T-helper 2 cell (primary cell): Measurements from ENCODE around the gene EPS8.
A peak's percentile ranks its signal among the peaks of the same experiment; 100 is the strongest.

Experiments used
- DNase-seq, 5 experiments: peaks; one replicate each; pipeline versions ENCODE4 v3.0.0 to v3.0.0-alpha.2; 2012 to 2022

The EPS8 gene

DNA sequence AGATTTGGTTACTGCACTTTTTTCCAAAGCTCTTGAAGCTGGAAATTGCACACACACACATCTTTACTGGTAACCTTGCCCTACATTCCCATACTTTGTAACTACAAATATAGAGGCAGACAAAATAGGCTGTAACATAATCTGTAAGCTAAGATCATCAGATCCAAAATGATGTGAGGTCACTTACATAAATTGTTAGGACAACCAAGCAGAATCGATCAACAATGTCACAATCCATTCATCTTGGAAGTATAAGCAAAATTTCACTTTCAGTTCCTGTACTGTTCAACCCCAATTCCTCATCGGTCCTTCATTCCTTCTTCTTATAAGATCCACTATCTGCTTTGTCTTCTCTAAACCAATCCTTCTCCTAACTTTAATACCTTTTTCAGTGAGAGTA, 72.6 kb downstream of the EPS8 start:
- DNase-seq = no peak

- no peak for DNase-seq
Measured at GRCh38 chr12:15714256-15714655, 74.9 kb downstream of the EPS8 start.

GRCh38 chr12:15712823-15713660, 76.1 kb downstream of the EPS8 start:
- no peak for DNase-seq

- no peak for DNase-seq
Measured at GRCh38 chr12:15712160-15712559, 77.0 kb downstream of the EPS8 start.

GRCh38 chr12:15710860-15711510, 78.2 kb downstream of the EPS8 start:
- DNase-seq = no peak

- no peak for DNase-seq
Measured at GRCh38 chr12:15709551-15709950, 79.6 kb downstream of the EPS8 start.

DNA sequence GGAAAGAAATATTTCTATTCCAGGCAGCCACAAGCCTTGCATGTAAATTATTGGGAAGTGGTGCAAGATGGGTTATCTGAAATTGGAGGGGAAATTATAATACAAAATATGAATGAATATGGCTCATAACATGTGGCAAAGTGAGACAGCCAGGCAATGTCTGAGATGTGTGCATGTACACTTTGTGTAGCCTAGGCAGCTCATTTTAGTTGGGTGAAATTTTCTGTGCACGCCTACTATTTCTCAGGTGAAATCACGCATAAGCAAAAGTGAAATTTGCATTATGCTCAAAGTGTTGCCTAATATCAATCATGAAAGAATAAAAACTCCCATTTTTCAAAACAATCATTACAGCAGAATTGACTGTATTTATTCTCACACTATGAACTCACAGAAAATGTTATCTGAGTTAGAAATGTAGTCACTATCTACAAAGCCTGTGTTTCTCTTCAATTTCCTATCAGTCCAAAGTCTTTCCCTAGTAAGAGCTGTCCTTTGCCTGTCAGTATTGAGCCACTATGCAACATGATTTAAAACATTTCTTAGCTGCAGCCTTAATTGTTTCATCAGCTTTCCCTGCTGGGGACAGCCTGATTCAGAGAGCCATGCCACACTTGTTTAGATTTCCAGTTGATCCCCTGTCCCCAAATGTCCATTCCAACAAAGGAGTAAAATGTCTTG, 80.7 kb downstream of the EPS8 start:
- no peak for DNase-seq

GRCh38 chr12:15707516-15708199, 81.5 kb downstream of the EPS8 start:
- DNase-seq = no peak

GRCh38 chr12:15706010-15706676, 83.0 kb downstream of the EPS8 start:
- no peak for DNase-seq

- DNase-seq = no peak
Measured at GRCh38 chr12:15705606-15706005, 83.6 kb downstream of the EPS8 start.

DNA sequence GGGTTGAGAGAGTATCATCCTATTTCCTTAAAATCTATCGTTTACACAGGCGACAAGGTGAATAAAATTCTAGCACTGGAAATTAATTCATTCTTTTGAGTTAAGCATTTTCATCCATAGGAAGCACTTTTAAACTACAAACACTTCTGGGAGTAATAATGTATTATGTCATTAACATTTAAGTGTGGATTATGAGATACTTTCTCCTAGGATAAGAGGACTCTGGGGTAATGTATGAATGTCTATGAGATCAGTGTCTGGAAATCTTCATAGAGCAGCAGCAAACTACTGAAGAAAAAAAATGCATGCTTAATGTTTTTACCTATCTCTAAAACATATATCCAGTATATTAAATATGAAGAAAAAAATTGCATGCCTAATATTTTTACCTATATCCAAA, 86.9 kb downstream of the EPS8 start:
- DNase-seq = no peak

GRCh38 chr12:15701631-15702156, 87.5 kb downstream of the EPS8 start:
- no peak for DNase-seq

- peak in 1 of 5 experiments; percentile 14 for DNase-seq
Measured at GRCh38 chr12:15701206-15701605, 88.0 kb downstream of the EPS8 start.

GRCh38 chr12:15700595-15700994, 88.6 kb downstream of the EPS8 start:
- peak in 1 of 5 experiments; percentile 50 for DNase-seq

- DNase-seq = no peak
Measured at GRCh38 chr12:15699886-15700285, 89.3 kb downstream of the EPS8 start.

DNA sequence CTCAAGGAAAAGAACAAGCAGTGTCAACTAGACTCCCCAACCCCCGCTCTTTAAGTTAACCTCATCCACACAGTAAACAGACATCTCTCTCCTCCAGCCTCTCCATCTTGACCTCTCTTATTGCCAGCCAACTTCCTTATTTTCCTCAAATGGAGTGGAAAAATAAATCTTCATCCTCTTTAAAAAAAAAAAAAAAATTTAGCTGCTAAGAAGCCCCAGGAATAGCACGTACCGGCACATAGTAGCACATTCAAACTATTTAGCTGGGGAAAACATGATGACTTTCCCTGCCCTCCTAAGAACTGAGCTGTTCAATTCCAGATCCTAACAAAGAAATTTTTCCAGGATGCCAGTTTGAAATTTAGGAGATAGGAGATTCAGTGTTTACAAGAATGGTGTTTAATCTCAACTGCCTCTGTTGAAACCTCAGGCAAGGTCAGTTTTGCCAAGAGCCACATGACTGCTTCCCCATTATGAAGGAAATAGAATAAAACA, 90.8 kb downstream of the EPS8 start:
- no peak for DNase-seq

GRCh38 chr12:15697201-15697600, 92.0 kb downstream of the EPS8 start:
- DNase-seq = no peak

- DNase-seq = no peak
Measured at GRCh38 chr12:15693228-15693911, 95.8 kb downstream of the EPS8 start.

- no peak for DNase-seq
Measured at GRCh38 chr12:15691388-15691787, 97.8 kb downstream of the EPS8 start.

- DNase-seq = no peak
Measured at GRCh38 chr12:15690320-15690719, 98.9 kb downstream of the EPS8 start.

- no peak for DNase-seq
Measured at GRCh38 chr12:15689751-15690191, 99.4 kb downstream of the EPS8 start.
